ENCODE measurements around the gene NEXMIF.
"Not testable (repeated sequence)": the region's sequence is repeated elsewhere in the genome, so short reads cannot be mapped to it uniquely, and the experiment has no call there.

Gene NEXMIF

GRCh38 chrX:74925225-74926088 lies at the start of gene NEXMIF:
TSS of gene NEXMIF (minus strand) at chrX:74925452.
- peak; percentile 19 for DNase-seq

- not testable (repeated sequence) for DNase-seq
Observed at GRCh38 chrX:74961962-74962361, 36.7 kb upstream of the NEXMIF start.

- no peak for DNase-seq
Observed at GRCh38 chrX:74949717-74950116, 24.5 kb upstream of the NEXMIF start.

- no peak for DNase-seq
Observed at GRCh38 chrX:74940414-74940813, 15.2 kb upstream of the NEXMIF start.

GRCh38 chrX:74931214-74931613 lies 6.0 kb upstream of the NEXMIF start:
- no peak for DNase-seq

GRCh38 chrX:74924449-74925224 lies 615 bp downstream of the NEXMIF start:
- peak; percentile 34 for DNase-seq

GRCh38 chrX:74923942-74924448 lies 1.3 kb downstream of the NEXMIF start:
- no peak for DNase-seq

- no peak for DNase-seq
Observed at GRCh38 chrX:74922922-74923543, 2.2 kb downstream of the NEXMIF start.

GRCh38 chrX:74911494-74911893 lies 13.8 kb downstream of the NEXMIF start:
- DNase-seq, result no peak

GRCh38 chrX:74906417-74906816 lies 18.8 kb downstream of the NEXMIF start:
- DNase-seq, result no peak

- no peak for DNase-seq
Observed at GRCh38 chrX:74902806-74903205, 22.4 kb downstream of the NEXMIF start.

- DNase-seq, result no peak
Observed at GRCh38 chrX:74892561-74892960, 32.7 kb downstream of the NEXMIF start.

GRCh38 chrX:74890676-74891430 lies 34.4 kb downstream of the NEXMIF start:
- no peak for DNase-seq

- not testable (repeated sequence) for DNase-seq
Observed at GRCh38 chrX:74882383-74882782, 42.9 kb downstream of the NEXMIF start.

- no peak for DNase-seq
Observed at GRCh38 chrX:74865725-74866124, 59.5 kb downstream of the NEXMIF start.

GRCh38 chrX:74853255-74853654 lies 72.0 kb downstream of the NEXMIF start:
- no peak for DNase-seq

- no peak for DNase-seq
Observed at GRCh38 chrX:74835566-74835965, 89.7 kb downstream of the NEXMIF start.

- not testable (repeated sequence) for DNase-seq
Observed at GRCh38 chrX:74819797-74820196, 105.5 kb downstream of the NEXMIF start.

GRCh38 chrX:74814681-74815080 lies 110.6 kb downstream of the NEXMIF start:
- DNase-seq, result no peak

- DNase-seq, result no peak
Observed at GRCh38 chrX:74804574-74804973, 120.7 kb downstream of the NEXMIF start.

GRCh38 chrX:74800062-74800461 lies 125.2 kb downstream of the NEXMIF start:
- DNase-seq, result no peak

GRCh38 chrX:74797338-74797887 lies 127.8 kb downstream of the NEXMIF start:
- no peak for DNase-seq

Measured in NCI-H2227 treated with DMSO at 0.1 percent for 48 hours (cell line).